ENCODE data around the gene MRPL39. TPM values are rescaled to one million over a fixed set of nuclear protein-coding genes. Genes with fewer than 3 reads are reported as not detected.

Gene MRPL39
- total and polyA plus RNA-seq, 2 donors (not counting 3 experiments of a cell fraction or from before 2014, with no cell fraction given) = 10.4 to 25.2 TPM

GRCh38 chr21:25656412-25656811 is 49.1 kb upstream of the MRPL39 start:
- Histone ChIP-seq H3K4me2 (ENCODE audit: insufficient read depth, low read length) (no peak overlapping the region), H4K20me1 (replicated peaks; ENCODE audit: control insufficient read depth, extremely low read depth, insufficient read depth, low read length) (no peaks in the 10 kb centered on the region), H3K27me3 (ENCODE audit: control insufficient read depth in 2 of 2, insufficient read depth in 2 of 2, low read length in 2 of 2) (no peaks in the 10 kb centered on the region), H3K36me3 (ENCODE audit: control insufficient read depth in 2 of 2, extremely low read depth in 1 of 2, insufficient read depth in 2 of 2, low read length in 2 of 2) (no peaks in the 10 kb centered on the region), H2AFZ (ENCODE audit: low read depth, low read length) (no peak overlapping the region), H3K79me2 (ENCODE audit: control insufficient read depth, insufficient read depth, low read length) (no peaks in the 10 kb centered on the region), H3K27ac (ENCODE audit: insufficient read depth, low read depth, low read length) (no peak overlapping the region), H3K9me1 (replicated peaks; ENCODE audit: control insufficient read depth, extremely low read depth, insufficient read depth, low read length) (no peaks in the 10 kb centered on the region), H3K4me1 (ENCODE audit: control insufficient read depth, extremely low read depth, insufficient read depth, low read length) (no peaks in the 10 kb centered on the region), H3K9me3 (replicated peaks; ENCODE audit: control insufficient read depth, insufficient read depth, low read length) (no peaks in the 10 kb centered on the region), H3K9ac (replicated peaks; ENCODE audit: extremely low read depth, insufficient read depth, low read length) (no peak overlapping the region), H3K4me3 (replicated peaks in 1 of 3; ENCODE audit: insufficient read depth in 1 of 3, low read depth in 1 of 3, low read length in 3 of 3) (no peak overlapping the region)
- dilution Hi-C loops (cut with MboI; ENCODE audit: extremely low pct_ligation_motif_present, low sequenced_read_pairs) (no loop called here), intact Hi-C loops (cut with micrococcal nuclease) (no loop called here)
- no TSS peak for BruUV-seq (replicated peaks)
- ChIA-PET POLR2A (no interaction called here), CTCF (no interaction called here)
- no peak for TF ChIP-seq FOS (IDR thresholded peaks at IDR 0.05; ENCODE audit: borderline replicate concordance, insufficient read depth, low read length)
- TF ChIP-seq EZH2 (IDR thresholded peaks at IDR 0.05; ENCODE audit: borderline replicate concordance, low read depth, low read length, severe bottlenecking) = no peak
- TF ChIP-seq MYC (IDR thresholded peaks at IDR 0.05; ENCODE audit: low read depth, low read length) = no peak
- no peak for TF ChIP-seq POLR2AphosphoS5 (IDR thresholded peaks at IDR 0.05; ENCODE audit: insufficient read depth, low read depth, low read length)
- no peak for TF ChIP-seq POLR2A (IDR thresholded peaks at IDR 0.05; ENCODE audit: low read depth, low read length)
- TF ChIP-seq CTCF (IDR thresholded peaks at IDR 0.05; ENCODE audit: extremely low read depth in 1 of 2, insufficient read depth in 1 of 2, low read depth in 1 of 2, low read length in 2 of 2) = no peak
- TF ChIP-seq MAX (IDR thresholded peaks at IDR 0.05; ENCODE audit: insufficient read depth, insufficient read length) = no peak
- TF ChIP-seq GATA2 (IDR thresholded peaks at IDR 0.05; ENCODE audit: insufficient read depth, insufficient read length, low read depth, low read length) = no peak
- TF ChIP-seq JUN (IDR thresholded peaks at IDR 0.05; ENCODE audit: borderline replicate concordance, insufficient read depth, insufficient read length, low read depth) = no peak
- no peak for FAIRE-seq
- DNase-seq (ENCODE audit: low read depth, low spot score) = no peak

Data from endothelial cell of umbilical vein (primary cell).